SK-N-SH (cell line): ENCODE measurements around the gene GAST. TPM values are rescaled to one million over a fixed set of nuclear protein-coding genes. Genes with fewer than 3 reads are reported as not detected.

Experiments
- CTCF ChIA-PET: fragments of 300-600, 350-600 bp; formaldehyde crosslinking; extraction: SDS; loops from one replicate; lab custom pipeline; 2021; lab: Yijun Ruan, JAX
- POLR2A ChIA-PET: fragments of 350-600 bp; sonication (Branson Sonifier 250); formaldehyde crosslinking; extraction: SDS; loops from one replicate; lab custom pipeline; 2020; ENCODE audit warnings: antibody characterized with exemption, inconsistent platforms; lab: Yijun Ruan, JAX
- DNase-seq: peaks from one replicate; pipeline ENCODE4 v3.0.0; 2012
- H2AFZ ChIP-seq: fragments of 200-600 bp; sonication (generic); 2 replicates; pipeline ENCODE4 v1.8.1; 2016; ENCODE audit warnings: antibody characterized with exemption, mild to moderate bottlenecking, low read depth
- H3F3A ChIP-seq: fragments of 200-600 bp; sonication (generic); replicated peaks from 2 replicates; pipeline ENCODE3; 2016; ENCODE audit warnings: antibody characterized with exemption, mild to moderate bottlenecking; ENCODE audit not compliant: insufficient read depth
- H3K27ac ChIP-seq, 2 experiments: fragments of 200-500 bp in 1 of 2; fragments of 200-600 bp in 1 of 2; sonication (Bioruptor generic) in 1 of 2; sonication (generic), shearing (Covaris generic) in 1 of 2; 2 replicates each; pipeline versions ENCODE4 v1.5.1 to v1.6.1; 2014 to 2016; ENCODE audit warnings: low read depth in 2 of 2, inconsistent platforms in 1 of 2, low read length in 1 of 2, mild to moderate bottlenecking in 1 of 2, mixed read lengths in 1 of 2
- H3K27me3 ChIP-seq: fragments of 200-600 bp; sonication (generic), shearing (Covaris generic); 2 replicates; pipeline ENCODE4 v1.6.1; 2016; ENCODE audit warnings: mixed run types; ENCODE audit not compliant: insufficient read depth
- H3K36me3 ChIP-seq, 2 experiments: fragments of 200-500 bp in 1 of 2; fragments of 200-600 bp in 1 of 2; sonication (Bioruptor generic) in 1 of 2; sonication (generic) in 1 of 2; replicated peaks in 1 of 2; 2 replicates each; pipeline versions ENCODE3 to v1.5.1; 2014 to 2016; ENCODE audit warnings: low read length in 1 of 2, mild to moderate bottlenecking in 1 of 2; ENCODE audit not compliant: insufficient read depth in 2 of 2, control insufficient read depth in 1 of 2
- H3K4me1 ChIP-seq, 2 experiments: fragments of 200-500 bp in 1 of 2; fragments of 200-600 bp in 1 of 2; sonication (Bioruptor generic) in 1 of 2; sonication (generic), shearing (Covaris generic) in 1 of 2; 2 replicates each; pipeline versions ENCODE4 v1.5.1 to v1.6.1; 2014 to 2016; ENCODE audit warnings: low read depth in 1 of 2, low read length in 1 of 2, mixed run types in 1 of 2; ENCODE audit not compliant: insufficient read depth in 2 of 2, control insufficient read depth in 1 of 2
- H3K4me2 ChIP-seq: fragments of 200-600 bp; sonication (generic), shearing (Covaris generic); 2 replicates; pipeline ENCODE4 v1.6.1; 2017; ENCODE audit warnings: mixed run types
- H3K4me3 ChIP-seq, 2 experiments: fragments of 200-500 bp in 1 of 2; fragments of 200-600 bp in 1 of 2; sonication (Bioruptor generic) in 1 of 2; sonication (generic), shearing (Covaris generic) in 1 of 2; 2 replicates each; pipeline versions ENCODE4 v1.5.1 to v1.8.1; 2014 to 2016; ENCODE audit warnings: low read depth in 2 of 2, inconsistent platforms in 1 of 2, low read length in 1 of 2, mild to moderate bottlenecking in 1 of 2, mixed read lengths in 1 of 2, moderate library complexity in 1 of 2
- H3K79me2 ChIP-seq: fragments of 200-600 bp; sonication (generic); 2 replicates; pipeline ENCODE4 v1.8.1; 2017; ENCODE audit warnings: mild to moderate bottlenecking; ENCODE audit not compliant: insufficient read depth
- H3K9ac ChIP-seq: fragments of 200-600 bp; sonication (generic); 2 replicates; pipeline ENCODE4 v1.6.1; 2017; ENCODE audit warnings: mixed run types
- H3K9me2 ChIP-seq: fragments of 200-600 bp; sonication (generic); 2 replicates; pipeline ENCODE4 v1.6.1; 2017; ENCODE audit warnings: mixed run types
- H3K9me3 ChIP-seq: fragments of 200-600 bp; sonication (generic); 2 replicates; pipeline ENCODE4 v1.6.1; 2017; ENCODE audit warnings: mixed run types, mild to moderate bottlenecking, moderate library complexity
- H4K20me1 ChIP-seq: fragments of 200-600 bp; sonication (generic); 2 replicates; pipeline ENCODE4 v1.6.1; 2017; ENCODE audit warnings: mild to moderate bottlenecking, mixed run types; ENCODE audit not compliant: insufficient read depth
- GABPA ChIP-seq: IDR thresholded peaks from 2 replicates; pipeline ENCODE4 v1.4.0; 2012; ENCODE audit warnings: low read depth, mild to moderate bottlenecking
- RCOR1 ChIP-seq: fragments of 150-350 bp; IDR thresholded peaks from 2 replicates; pipeline ENCODE4 v1.6.1; 2017; ENCODE audit warnings: antibody characterized with exemption, low read length
- YY1 ChIP-seq: IDR thresholded peaks from 2 replicates; pipeline ENCODE4 v1.4.0; 2012; ENCODE audit warnings: low read depth, mild to moderate bottlenecking
- ZBTB33 ChIP-seq: IDR thresholded peaks from 2 replicates; pipeline ENCODE4 v1.4.0; 2012; ENCODE audit warnings: low read depth, borderline replicate concordance
- WGBS: methylation state at CpG from one replicate; pipeline ENCODE4 v1.1.6; 2017; ENCODE audit warnings: low lambda C conversion rate; 5-methylcytosine and 5-hydroxymethylcytosine counted together
- polyA plus RNA-seq, 3 experiments: library from polyadenylated mRNA; depleted of rRNA; stranded (reverse); fragments of >200 nt; gene quantifications; 2 replicates each; pipeline ENCODE4 v1.2.3, GENCODE V29; 2012

GAST gene
- polyA plus RNA-seq, 1 of the 3 experiments (the other 2 are of a cell fraction) = not detected

- H4K20me1 ChIP-seq = peaks cover 42% of the 10 kb centered on the region
- CTCF ChIA-PET = interaction anchor here (0.6 to 18.0 kb wide), 14 partner anchors 12 to 146 kb away, joined by 3 to 235 read pairs (median 6); partner anchors contain the start of genes HAP1 and P3H4
- H3K27ac ChIP-seq = peak overlapping the region; percentile 5 to 100; a peak in 3 of 4 replicates
Observed at GRCh38 chr17:41690497-41690896, 21.6 kb upstream of the GAST start.

GRCh38 chr17:41691031-41691777, 20.9 kb upstream of the GAST start:
- Histone ChIP-seq H3K4me1 (peaks cover 13 to 15% of the 10 kb centered on the region in 2 experiments), H2AFZ (no peak overlapping the region), H3K79me2 (peaks cover 27% of the 10 kb centered on the region), H3F3A (peaks cover 74% of the 10 kb centered on the region), H3K36me3 (peaks cover 38 to 53% of the 10 kb centered on the region in 2 experiments), H3K9me2 (no peaks in the 10 kb centered on the region), H3K9me3 (no peaks in the 10 kb centered on the region), H3K4me3 (peak overlapping the region in 1 of 2 experiments; percentile 75; a peak in 2 of 4 replicates), H3K4me2 (peak overlapping the region; percentile 80), H3K27me3 (no peaks in the 10 kb centered on the region), H3K9ac (peak overlapping the region; percentile 100; the same call in 1 of the 2 replicates), H3K27ac (peak overlapping the region; percentile 3 to 100; a peak in 1 of 4 replicates), H4K20me1 (peaks cover 42% of the 10 kb centered on the region)
- no peak for DNase-seq
- 84% methylated on average over 10 of the region's 10 CpGs for WGBS
- CTCF ChIA-PET = interaction anchor here (1.3 to 18.0 kb wide), 8 partner anchors 12 to 142 kb away, joined by 4 to 235 read pairs (median 9); no protein-coding TSS in a partner anchor
- TF ChIP-seq GABPA (no peak), ZBTB33 (no peak), RCOR1 (no peak)
- TF ChIP-seq, all 33 proteins: peak for 0
- POLR2A ChIA-PET = interaction anchor here (0.6 to 1.4 kb wide), 3 partner anchors 25 to 97 kb away, joined by 3 to 7 read pairs (median 4); no protein-coding TSS in a partner anchor

More at GRCh38 chr17:41690497-41690896, 21.6 kb upstream of the GAST start:
- no peak for TF ChIP-seq YY1
- H3K9me2 ChIP-seq = no peaks in the 10 kb centered on the region
- H3K9me3 ChIP-seq = no peaks in the 10 kb centered on the region
- H2AFZ ChIP-seq = no peak overlapping the region
- H3F3A ChIP-seq = peaks cover 66% of the 10 kb centered on the region
- peak overlapping the region; percentile 100 for H3K9ac ChIP-seq
- peaks cover 38 to 53% of the 10 kb centered on the region in 2 experiments for H3K36me3 ChIP-seq
- H3K4me1 ChIP-seq = peaks cover 13 to 15% of the 10 kb centered on the region in 2 experiments
- POLR2A ChIA-PET = interaction anchor here (1.0 to 1.7 kb wide), 4 partner anchors 16 to 77 kb away, joined by 3 to 6 read pairs (median 4); no protein-coding TSS in a partner anchor
- peaks cover 27% of the 10 kb centered on the region for H3K79me2 ChIP-seq
- WGBS = 80% methylated on average over 2 of the region's 2 CpGs
- peak overlapping the region; percentile 75 to 92 for H3K4me3 ChIP-seq
- H3K27me3 ChIP-seq = no peaks in the 10 kb centered on the region
- no peak for DNase-seq
- peak overlapping the region; percentile 80 for H3K4me2 ChIP-seq
